ENCODE measurements around the gene DNAI1.
"Not testable (repeated sequence)": the region's sequence is repeated elsewhere in the genome, so short reads cannot be mapped to it uniquely, and the experiment has no call there.

The DNAI1 gene

GRCh38 chr9:34463098-34463900 is 4.7 kb downstream of the DNAI1 start:
- peak overlapping the region; percentile 45 for H3K27ac ChIP-seq (ENCODE audit: low read depth, low read length)
- peaks cover 29% of the 10 kb centered on the region for H3K4me1 ChIP-seq (ENCODE audit: control insufficient read depth, insufficient read depth, low read length, unreplicated experiment)
- H2AFZ ChIP-seq (ENCODE audit: low read length, unreplicated experiment), result no peak overlapping the region
- H3K4me3 ChIP-seq (ENCODE audit: low read depth, low read length), result peak overlapping the region; percentile 14
- H3K79me2 ChIP-seq (ENCODE audit: control insufficient read depth, insufficient read depth, low read length, unreplicated experiment), result no peaks in the 10 kb centered on the region
- H3K27me3 ChIP-seq (ENCODE audit: insufficient read depth, low read length), result no peaks in the 10 kb centered on the region
- H3K36me3 ChIP-seq (ENCODE audit: insufficient read depth, low read length), result no peaks in the 10 kb centered on the region

- Histone ChIP-seq H3K27me3 (ENCODE audit: insufficient read depth, low read length) (no peaks in the 10 kb centered on the region), H3K4me3 (ENCODE audit: low read depth, low read length) (no peak overlapping the region), H2AFZ (ENCODE audit: low read length, unreplicated experiment) (no peak overlapping the region), H3K79me2 (ENCODE audit: control insufficient read depth, insufficient read depth, low read length, unreplicated experiment) (no peaks in the 10 kb centered on the region), H3K27ac (ENCODE audit: low read depth, low read length) (peak overlapping the region; percentile 1; the same call in 1 of the 2 replicates), H3K4me1 (ENCODE audit: control insufficient read depth, insufficient read depth, low read length, unreplicated experiment) (peaks cover 28% of the 10 kb centered on the region), H3K36me3 (ENCODE audit: insufficient read depth, low read length) (no peaks in the 10 kb centered on the region)
These were observed 5.3 kb downstream of the DNAI1 start for GRCh38 chr9:34463901-34464232.

- Histone ChIP-seq H3K79me2 (ENCODE audit: control insufficient read depth, insufficient read depth, low read length, unreplicated experiment) (no peaks in the 10 kb centered on the region), H2AFZ (ENCODE audit: low read length, unreplicated experiment) (no peak overlapping the region), H3K36me3 (ENCODE audit: insufficient read depth, low read length) (no peaks in the 10 kb centered on the region), H3K27ac (ENCODE audit: low read depth, low read length) (no peak overlapping the region), H3K4me3 (ENCODE audit: low read depth, low read length) (no peak overlapping the region), H3K27me3 (ENCODE audit: insufficient read depth, low read length) (no peaks in the 10 kb centered on the region), H3K4me1 (ENCODE audit: control insufficient read depth, insufficient read depth, low read length, unreplicated experiment) (peaks cover 25% of the 10 kb centered on the region)
These were observed 6.0 kb downstream of the DNAI1 start for GRCh38 chr9:34464571-34464970.

- H3K79me2 ChIP-seq (ENCODE audit: control insufficient read depth, insufficient read depth, low read length, unreplicated experiment), result no peaks in the 10 kb centered on the region
- H3K27me3 ChIP-seq (ENCODE audit: insufficient read depth, low read length), result no peaks in the 10 kb centered on the region
- no peak overlapping the region for H3K27ac ChIP-seq (ENCODE audit: low read depth, low read length)
- no peak overlapping the region for H2AFZ ChIP-seq (ENCODE audit: low read length, unreplicated experiment)
- H3K36me3 ChIP-seq (ENCODE audit: insufficient read depth, low read length), result no peaks in the 10 kb centered on the region
- peaks cover 21% of the 10 kb centered on the region for H3K4me1 ChIP-seq (ENCODE audit: control insufficient read depth, insufficient read depth, low read length, unreplicated experiment)
- H3K4me3 ChIP-seq (ENCODE audit: low read depth, low read length), result no peak overlapping the region
These were observed 6.9 kb downstream of the DNAI1 start for GRCh38 chr9:34465468-34465867.

GRCh38 chr9:34475097-34475496 is 16.5 kb downstream of the DNAI1 start:
- no peaks in the 10 kb centered on the region for H3K36me3 ChIP-seq (ENCODE audit: insufficient read depth, low read length)
- H3K27me3 ChIP-seq (ENCODE audit: insufficient read depth, low read length), result peaks cover 46% of the 10 kb centered on the region
- no peak overlapping the region for H3K27ac ChIP-seq (ENCODE audit: low read depth, low read length)
- H3K79me2 ChIP-seq (ENCODE audit: control insufficient read depth, insufficient read depth, low read length, unreplicated experiment), result no peaks in the 10 kb centered on the region
- H3K4me1 ChIP-seq (ENCODE audit: control insufficient read depth, insufficient read depth, low read length, unreplicated experiment), result no peaks in the 10 kb centered on the region
- no peak overlapping the region for H2AFZ ChIP-seq (ENCODE audit: low read length, unreplicated experiment)
- H3K4me3 ChIP-seq (ENCODE audit: low read depth, low read length), result no peak overlapping the region

- Histone ChIP-seq H3K79me2 (ENCODE audit: control insufficient read depth, insufficient read depth, low read length, unreplicated experiment) (no peaks in the 10 kb centered on the region), H2AFZ (ENCODE audit: low read length, unreplicated experiment) (no peak overlapping the region), H3K27ac (ENCODE audit: low read depth, low read length) (no peak overlapping the region), H3K27me3 (ENCODE audit: insufficient read depth, low read length) (peaks cover 46% of the 10 kb centered on the region), H3K4me3 (ENCODE audit: low read depth, low read length) (no peak overlapping the region), H3K4me1 (ENCODE audit: control insufficient read depth, insufficient read depth, low read length, unreplicated experiment) (no peaks in the 10 kb centered on the region), H3K36me3 (ENCODE audit: insufficient read depth, low read length) (no peaks in the 10 kb centered on the region)
These were observed 18.9 kb downstream of the DNAI1 start for GRCh38 chr9:34477541-34477940.

GRCh38 chr9:34479431-34479866 is 20.8 kb downstream of the DNAI1 start:
- Histone ChIP-seq H3K4me3 (ENCODE audit: low read depth, low read length) (no peak overlapping the region), H2AFZ (ENCODE audit: low read length, unreplicated experiment) (no peak overlapping the region), H3K27me3 (ENCODE audit: insufficient read depth, low read length) (peaks cover 47% of the 10 kb centered on the region), H3K4me1 (ENCODE audit: control insufficient read depth, insufficient read depth, low read length, unreplicated experiment) (no peaks in the 10 kb centered on the region), H3K79me2 (ENCODE audit: control insufficient read depth, insufficient read depth, low read length, unreplicated experiment) (no peaks in the 10 kb centered on the region), H3K27ac (ENCODE audit: low read depth, low read length) (no peak overlapping the region), H3K36me3 (ENCODE audit: insufficient read depth, low read length) (no peaks in the 10 kb centered on the region)

GRCh38 chr9:34481620-34482019 is 23.0 kb downstream of the DNAI1 start:
- not testable (repeated sequence) for H3K4me3 ChIP-seq (ENCODE audit: low read depth, low read length)

GRCh38 chr9:34482746-34483145 is 24.1 kb downstream of the DNAI1 start:
- H3K36me3 ChIP-seq (ENCODE audit: insufficient read depth, low read length); H3K4me3 ChIP-seq (ENCODE audit: low read depth, low read length); H3K4me1 ChIP-seq (ENCODE audit: control insufficient read depth, insufficient read depth, low read length, unreplicated experiment); H3K79me2 ChIP-seq (ENCODE audit: control insufficient read depth, insufficient read depth, low read length, unreplicated experiment); H2AFZ ChIP-seq (ENCODE audit: low read length, unreplicated experiment); H3K27ac ChIP-seq (ENCODE audit: low read depth, low read length): not testable (repeated sequence)
- peaks cover 50% of the 10 kb centered on the region for H3K27me3 ChIP-seq (ENCODE audit: insufficient read depth, low read length)

More at GRCh38 chr9:34481620-34482019, 23.0 kb downstream of the DNAI1 start:
- not testable (repeated sequence) for H3K79me2 ChIP-seq (ENCODE audit: control insufficient read depth, insufficient read depth, low read length, unreplicated experiment); H3K27ac ChIP-seq (ENCODE audit: low read depth, low read length); H3K36me3 ChIP-seq (ENCODE audit: insufficient read depth, low read length); H2AFZ ChIP-seq (ENCODE audit: low read length, unreplicated experiment); H3K4me1 ChIP-seq (ENCODE audit: control insufficient read depth, insufficient read depth, low read length, unreplicated experiment)
- peaks cover 50% of the 10 kb centered on the region for H3K27me3 ChIP-seq (ENCODE audit: insufficient read depth, low read length)

GRCh38 chr9:34484678-34485077 is 26.1 kb downstream of the DNAI1 start:
- Histone ChIP-seq H3K27ac (ENCODE audit: low read depth, low read length) (no peak overlapping the region), H3K79me2 (ENCODE audit: control insufficient read depth, insufficient read depth, low read length, unreplicated experiment) (no peaks in the 10 kb centered on the region), H3K4me3 (ENCODE audit: low read depth, low read length) (no peak overlapping the region), H3K4me1 (ENCODE audit: control insufficient read depth, insufficient read depth, low read length, unreplicated experiment) (no peaks in the 10 kb centered on the region), H3K36me3 (ENCODE audit: insufficient read depth, low read length) (no peaks in the 10 kb centered on the region), H3K27me3 (ENCODE audit: insufficient read depth, low read length) (peaks cover 51% of the 10 kb centered on the region), H2AFZ (ENCODE audit: low read length, unreplicated experiment) (no peak overlapping the region)

GRCh38 chr9:34485822-34486221 is 27.2 kb downstream of the DNAI1 start:
- Histone ChIP-seq H3K4me1 (ENCODE audit: control insufficient read depth, insufficient read depth, low read length, unreplicated experiment) (no peaks in the 10 kb centered on the region), H3K4me3 (ENCODE audit: low read depth, low read length) (no peak overlapping the region), H3K79me2 (ENCODE audit: control insufficient read depth, insufficient read depth, low read length, unreplicated experiment) (no peaks in the 10 kb centered on the region), H3K27ac (ENCODE audit: low read depth, low read length) (no peak overlapping the region), H3K36me3 (ENCODE audit: insufficient read depth, low read length) (no peaks in the 10 kb centered on the region), H3K27me3 (ENCODE audit: insufficient read depth, low read length) (peaks cover 60% of the 10 kb centered on the region), H2AFZ (ENCODE audit: low read length, unreplicated experiment) (no peak overlapping the region)
